SH-SY5Y (cell line): ENCODE results near the gene MAGI2.

Source experiments
- GATA2 ChIP-seq: IDR thresholded peaks from 2 replicates; pipeline ENCODE4 v1.6.1; 2011; ENCODE audit warnings: mild to moderate bottlenecking, low read depth, low read length
- GATA3 ChIP-seq: IDR thresholded peaks from 2 replicates; pipeline ENCODE4 v1.6.1; 2011; ENCODE audit warnings: low read depth, mild to moderate bottlenecking, low read length, moderate library complexity

DNA sequence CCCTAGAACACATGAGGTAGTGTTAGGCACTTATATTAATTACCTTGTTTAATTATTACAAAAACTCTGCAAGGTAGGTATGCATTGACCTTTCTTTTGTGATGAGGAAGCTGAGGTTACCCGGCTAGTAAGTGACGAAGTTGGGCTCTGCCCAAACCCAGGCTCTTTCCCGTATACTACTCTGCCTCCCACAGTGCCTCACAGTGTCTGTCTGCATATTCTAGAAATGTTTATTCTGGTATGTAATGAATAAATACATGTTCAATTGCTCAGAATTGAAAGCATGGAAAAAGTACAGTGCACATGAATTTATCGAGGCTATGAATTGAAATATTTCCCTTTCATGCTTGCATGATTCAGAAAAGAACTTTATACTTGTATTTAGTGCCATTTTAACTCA is 1350.0 kb downstream of the MAGI2 start:
- TF ChIP-seq GATA3 (no peak), GATA2 (no peak)
